Astrocyte (in vitro differentiated cells and primary cell): ENCODE results near the gene DLGAP1. TPM values are rescaled to one million over a fixed set of nuclear protein-coding genes. Genes with fewer than 3 reads are reported as not detected.

Experiments used
- DNase-seq: peaks from one replicate; pipeline ENCODE4 v3.0.0-alpha.2; 2010; ENCODE audit warnings: low read depth
- FAIRE-seq: peaks from 2 replicates; lab custom pipeline; 2011; peaks lifted over from hg19 to GRCh38; lab: Jason Lieb, UNC
- H2AFZ ChIP-seq: 2 replicates; pipeline ENCODE4 v1.6.0; 2012; ENCODE audit warnings: low read depth, low read length, inconsistent platforms
- H3K27ac ChIP-seq: 2 replicates; pipeline ENCODE4 v1.5.1; 2011; ENCODE audit warnings: low read depth, low read length, inconsistent platforms
- H3K27me3 ChIP-seq: 2 replicates; pipeline ENCODE4 v1.6.0; 2011; ENCODE audit warnings: low read length, inconsistent platforms; ENCODE audit not compliant: insufficient read depth
- H3K36me3 ChIP-seq: 2 replicates; pipeline ENCODE4 v1.5.1; 2011; ENCODE audit warnings: low read length, inconsistent platforms; ENCODE audit not compliant: insufficient read depth
- H3K4me1 ChIP-seq: 2 replicates; pipeline ENCODE4 v1.5.1; 2011; ENCODE audit warnings: low read length, inconsistent platforms; ENCODE audit not compliant: insufficient read depth
- H3K4me2 ChIP-seq: 2 replicates; pipeline ENCODE4 v1.6.0; 2012; ENCODE audit warnings: low read length, inconsistent platforms
- H3K4me3 ChIP-seq: 2 replicates; pipeline ENCODE4 v1.5.1; 2011; ENCODE audit warnings: low read depth, mild to moderate bottlenecking, low read length, inconsistent platforms; ENCODE audit not compliant: insufficient read depth
- H3K79me2 ChIP-seq: 2 replicates; pipeline ENCODE4 v1.6.0; 2012; ENCODE audit warnings: mild to moderate bottlenecking, low read length, inconsistent platforms; ENCODE audit not compliant: insufficient read depth
- H3K9ac ChIP-seq: 2 replicates; pipeline ENCODE4 v1.6.0; 2012; ENCODE audit warnings: mild to moderate bottlenecking, low read length, inconsistent platforms
- H3K9me3 ChIP-seq: 2 replicates; pipeline ENCODE4 v1.5.1; 2012; ENCODE audit warnings: low read depth, mild to moderate bottlenecking, low read length, inconsistent platforms; ENCODE audit not compliant: insufficient read depth
- H4K20me1 ChIP-seq: 2 replicates; pipeline ENCODE4 v1.6.0; 2012; ENCODE audit warnings: low read length, inconsistent platforms; ENCODE audit not compliant: insufficient read depth
- H3K27ac Mint-ChIP-seq: one replicate; pipeline ENCODE4 v1.8.0; 2021; ENCODE audit warnings: mild to moderate bottlenecking, mixed read lengths; ENCODE audit not compliant: unreplicated experiment
- H3K27me3 Mint-ChIP-seq: one replicate; pipeline ENCODE4 v1.8.0; 2021; ENCODE audit warnings: low read depth, mixed read lengths; ENCODE audit not compliant: unreplicated experiment
- H3K36me3 Mint-ChIP-seq: one replicate; pipeline ENCODE4 v1.8.0; 2021; ENCODE audit warnings: low read depth, mixed read lengths; ENCODE audit not compliant: unreplicated experiment
- H3K4me1 Mint-ChIP-seq: one replicate; pipeline ENCODE4 v1.8.0; 2021; ENCODE audit warnings: low read depth, mixed read lengths; ENCODE audit not compliant: unreplicated experiment
- H3K4me3 Mint-ChIP-seq: one replicate; pipeline ENCODE4 v1.8.0; 2021; ENCODE audit warnings: mild to moderate bottlenecking, moderate library complexity, mixed read lengths; ENCODE audit not compliant: unreplicated experiment
- H3K9me3 Mint-ChIP-seq: one replicate; pipeline ENCODE4 v1.8.0; 2021; ENCODE audit warnings: mild to moderate bottlenecking, mixed read lengths; ENCODE audit not compliant: unreplicated experiment
- CTCF ChIP-seq: IDR thresholded peaks from 2 replicates; pipeline ENCODE4 v1.5.1; 2011; ENCODE audit warnings: low read depth, mild to moderate bottlenecking, inconsistent platforms, low read length, moderate library complexity; ENCODE audit not compliant: insufficient read depth
- EZH2 ChIP-seq: IDR thresholded peaks from 2 replicates; pipeline ENCODE4 v1.6.1; 2012; ENCODE audit warnings: mild to moderate bottlenecking, low read length, inconsistent platforms; ENCODE audit not compliant: insufficient read depth
- total RNA-seq: library from RNA; stranded (reverse); gene quantifications from 2 replicates; pipeline ENCODE4 v1.2.1, GENCODE V29; 2021

Gene DLGAP1
- total RNA-seq, 1 donor from 2014 or later: 2.3 TPM

GRCh38 chr18:3481696-3482210, 973.4 kb downstream of the DLGAP1 start:
- Histone ChIP-seq H3K9ac (no peak overlapping the region), H3K9me3 (no peaks in the 10 kb centered on the region), H3K79me2 (no peaks in the 10 kb centered on the region), H3K4me2 (no peak overlapping the region), H3K36me3 (no peaks in the 10 kb centered on the region), H2AFZ (no peak overlapping the region), H3K4me1 (no peaks in the 10 kb centered on the region), H4K20me1 (no peaks in the 10 kb centered on the region), H3K4me3 (no peak overlapping the region), H3K27me3 (no peaks in the 10 kb centered on the region), H3K27ac (no peak overlapping the region)
- DNase-seq (no peak), FAIRE-seq (no peak)
- H3K36me3 Mint-ChIP-seq: peaks cover 2% of the 10 kb centered on the region
- no peaks in the 10 kb centered on the region for H3K27me3 Mint-ChIP-seq
- peaks cover 5% of the 10 kb centered on the region for H3K4me1 Mint-ChIP-seq
- TF ChIP-seq EZH2 (no peak), CTCF (peak; percentile 48)
- H3K4me3 Mint-ChIP-seq: no peak overlapping the region
- peaks cover 2% of the 10 kb centered on the region for H3K9me3 Mint-ChIP-seq
- no peak overlapping the region for H3K27ac Mint-ChIP-seq

GRCh38 chr18:3480827-3481573, 974.1 kb downstream of the DLGAP1 start:
- H3K4me1 Mint-ChIP-seq: peaks cover 5% of the 10 kb centered on the region
- DNase-seq (no peak), FAIRE-seq (no peak)
- H3K9me3 Mint-ChIP-seq: peaks cover 2% of the 10 kb centered on the region
- Histone ChIP-seq H3K79me2 (no peaks in the 10 kb centered on the region), H3K9ac (no peak overlapping the region), H3K4me1 (no peaks in the 10 kb centered on the region), H3K27me3 (no peaks in the 10 kb centered on the region), H3K4me2 (no peak overlapping the region), H4K20me1 (no peaks in the 10 kb centered on the region), H3K27ac (no peak overlapping the region), H3K9me3 (no peaks in the 10 kb centered on the region), H3K4me3 (no peak overlapping the region), H2AFZ (no peak overlapping the region), H3K36me3 (no peaks in the 10 kb centered on the region)
- no peak overlapping the region for H3K27ac Mint-ChIP-seq
- H3K27me3 Mint-ChIP-seq: no peaks in the 10 kb centered on the region
- peaks cover 2% of the 10 kb centered on the region for H3K36me3 Mint-ChIP-seq
- no peak for TF ChIP-seq CTCF
- no peak for TF ChIP-seq EZH2
- H3K4me3 Mint-ChIP-seq: no peak overlapping the region

DNA sequence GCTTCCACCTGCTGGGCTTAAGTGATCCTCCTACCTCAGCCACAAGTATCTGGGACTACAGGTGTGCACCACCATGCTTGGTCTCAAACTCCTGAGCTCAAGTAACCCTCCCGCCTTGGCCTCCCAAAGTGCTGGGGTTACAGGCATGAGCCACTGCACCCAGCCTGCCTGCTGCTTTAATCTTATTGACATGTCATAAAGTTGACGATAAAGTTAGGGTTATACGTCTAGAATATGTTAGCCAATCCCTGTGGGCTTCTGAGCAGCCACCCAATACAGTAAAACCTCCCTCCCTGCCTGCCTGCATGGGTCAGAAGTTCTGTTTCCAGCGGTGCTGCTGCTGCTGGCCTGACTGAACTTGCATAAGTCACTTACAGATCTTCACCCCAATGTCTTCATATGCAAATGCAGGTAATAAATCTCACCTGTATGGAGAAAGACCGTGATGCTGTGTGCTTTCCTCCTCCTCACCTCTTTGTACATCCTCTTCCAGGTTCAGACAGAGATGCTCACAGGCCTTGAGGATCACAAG, 975.1 kb downstream of the DLGAP1 start:
- Histone ChIP-seq H3K4me2 (no peak overlapping the region), H3K9me3 (no peaks in the 10 kb centered on the region), H3K36me3 (no peaks in the 10 kb centered on the region), H3K27me3 (no peaks in the 10 kb centered on the region), H2AFZ (no peak overlapping the region), H3K4me1 (no peaks in the 10 kb centered on the region), H3K9ac (no peak overlapping the region), H3K4me3 (no peak overlapping the region), H3K79me2 (no peaks in the 10 kb centered on the region), H3K27ac (no peak overlapping the region), H4K20me1 (no peaks in the 10 kb centered on the region)
- no peak for TF ChIP-seq EZH2
- TF ChIP-seq CTCF: no peak
- Mint-ChIP-seq H3K27me3 (no peaks in the 10 kb centered on the region), H3K9me3 (peaks cover 4% of the 10 kb centered on the region), H3K27ac (no peak overlapping the region), H3K4me1 (peaks cover 5% of the 10 kb centered on the region), H3K4me3 (no peak overlapping the region), H3K36me3 (peaks cover 2% of the 10 kb centered on the region)
- FAIRE-seq (no peak), DNase-seq (no peak)
